CD4-positive, alpha-beta T cell treated with Interleukin-21 for 1 hour (primary cell): Measurements from ENCODE around the gene ZNF777.
"Not testable (repeated sequence)": the region's sequence is repeated elsewhere in the genome, so short reads cannot be mapped to it uniquely, and the experiment has no call there.

Experiments used
- DNase-seq: peaks from one replicate; pipeline ENCODE4 v3.0.0-alpha.2; 2020

The ZNF777 gene

DNA sequence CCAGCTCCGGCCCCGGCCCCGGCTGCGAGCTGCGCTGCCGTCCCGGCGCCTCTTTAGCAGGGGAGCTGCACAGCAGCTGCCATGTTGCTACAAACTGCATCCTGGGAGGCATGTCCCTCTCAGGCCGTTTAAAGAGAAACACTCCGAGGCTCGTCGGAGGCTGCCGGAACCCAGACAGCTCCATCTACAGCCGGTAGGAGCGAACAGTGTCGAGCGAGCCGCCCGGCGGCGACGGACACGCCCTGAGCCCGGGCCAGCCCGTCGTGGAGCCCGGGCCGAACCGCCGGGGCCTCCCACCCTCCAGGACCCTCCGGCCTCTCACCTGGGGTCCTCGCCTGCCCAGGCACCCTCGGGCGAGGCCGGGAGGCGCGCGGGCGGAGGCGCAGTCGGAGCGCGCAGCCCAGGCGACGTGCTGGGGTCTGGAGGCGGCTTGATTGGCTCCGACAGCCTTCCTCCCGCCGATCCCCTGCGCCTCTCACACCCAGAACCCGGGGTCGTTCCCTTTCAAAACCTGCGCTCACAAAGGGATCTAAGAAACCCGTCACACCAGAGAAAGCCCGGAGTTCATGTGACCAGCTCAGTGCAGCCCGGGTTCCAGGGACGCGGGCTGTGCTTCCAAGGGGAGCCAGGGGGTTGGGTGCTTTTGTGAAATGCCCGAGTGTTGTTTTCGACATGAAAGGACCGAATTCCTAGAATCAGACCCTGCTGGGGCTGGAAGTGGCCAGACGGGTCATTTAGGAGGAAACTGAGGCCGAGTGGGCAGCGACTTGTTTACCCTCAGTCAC is at the start of gene ZNF777:
TSS of gene ZNF777 (minus strand) at position 570 of the 785 bp plus-strand sequence. CDS start 5,040 bp downstream, outside the sequence.
- DNase-seq, result peak; percentile 87

DNA sequence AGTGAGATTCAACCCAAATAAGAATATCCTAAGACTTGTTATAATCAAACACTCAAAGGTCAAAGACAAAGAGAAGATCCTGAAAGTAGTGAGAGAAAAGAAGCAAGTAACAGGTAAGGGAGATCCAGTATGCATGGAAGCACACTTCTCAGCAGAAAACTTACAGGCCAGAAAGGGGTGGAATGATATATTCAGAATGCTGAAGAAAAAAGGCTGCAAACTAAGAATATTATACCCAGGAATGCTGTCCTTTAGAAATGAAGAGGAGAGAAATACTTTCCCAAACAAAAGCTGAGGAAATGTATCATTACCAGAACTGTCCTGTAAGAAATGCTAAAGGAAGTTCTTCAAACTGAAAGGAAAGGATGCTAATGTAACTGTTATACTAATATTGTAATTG is 49.4 kb upstream of the ZNF777 start:
- no peak for DNase-seq

DNA sequence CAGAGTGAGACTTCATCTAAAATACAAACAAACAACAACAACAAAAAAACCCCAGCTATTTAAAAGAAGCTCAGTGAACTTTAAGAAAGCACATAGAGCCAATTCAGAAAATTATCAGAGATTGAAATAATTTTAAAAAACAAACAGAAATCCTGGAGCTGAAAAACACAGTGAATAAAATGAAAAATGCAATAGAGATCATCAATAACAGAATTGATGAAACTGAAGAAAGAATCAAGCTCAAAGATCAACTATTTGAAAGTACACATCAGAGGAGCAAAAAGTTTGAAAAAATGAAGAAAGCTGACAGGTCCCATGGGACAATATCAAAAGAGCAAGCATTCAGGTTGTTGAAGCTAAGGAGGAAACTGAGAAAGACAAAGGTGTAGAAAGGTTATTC is 48.9 kb upstream of the ZNF777 start:
- no peak for DNase-seq

DNA sequence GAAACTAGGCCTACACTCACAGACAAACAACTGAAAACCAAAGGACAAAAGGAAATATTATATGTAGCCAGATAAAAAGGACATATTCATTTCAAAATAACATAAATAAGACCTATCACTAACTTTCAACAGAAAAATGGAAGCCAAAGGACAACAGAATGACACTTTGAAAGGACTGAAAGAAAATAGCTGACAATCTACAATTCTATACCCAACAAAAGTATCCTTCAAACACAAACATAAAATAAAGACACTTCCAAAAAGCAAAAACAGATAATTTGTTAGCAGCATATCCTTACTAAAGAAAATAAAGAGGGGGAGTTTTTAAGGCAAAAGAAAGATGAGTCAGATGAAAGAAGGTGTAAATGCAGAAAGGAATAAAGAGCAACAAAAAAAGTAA is 44.7 kb upstream of the ZNF777 start:
- DNase-seq, result no peak

DNA sequence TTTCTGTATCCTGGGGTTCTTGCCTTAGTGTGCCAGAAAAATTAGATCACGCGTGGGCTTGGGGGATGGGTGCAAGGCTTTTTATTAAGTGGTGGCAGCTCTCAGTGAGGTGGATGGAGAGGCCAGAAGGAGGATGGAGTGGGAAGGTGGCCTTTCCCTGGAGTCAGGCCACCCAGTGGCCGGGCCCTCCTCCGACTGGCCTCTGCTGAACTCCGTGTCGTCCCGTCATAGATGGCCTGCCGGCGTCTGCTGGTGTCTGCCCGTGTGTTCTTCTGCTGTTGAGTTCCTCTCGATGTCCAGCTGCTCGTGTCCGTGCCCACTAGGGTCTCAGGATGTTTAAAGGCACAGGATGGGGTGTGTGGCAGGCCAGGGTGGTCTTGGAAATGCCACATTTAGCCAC is 40.8 kb upstream of the ZNF777 start:
- no peak for DNase-seq

DNA sequence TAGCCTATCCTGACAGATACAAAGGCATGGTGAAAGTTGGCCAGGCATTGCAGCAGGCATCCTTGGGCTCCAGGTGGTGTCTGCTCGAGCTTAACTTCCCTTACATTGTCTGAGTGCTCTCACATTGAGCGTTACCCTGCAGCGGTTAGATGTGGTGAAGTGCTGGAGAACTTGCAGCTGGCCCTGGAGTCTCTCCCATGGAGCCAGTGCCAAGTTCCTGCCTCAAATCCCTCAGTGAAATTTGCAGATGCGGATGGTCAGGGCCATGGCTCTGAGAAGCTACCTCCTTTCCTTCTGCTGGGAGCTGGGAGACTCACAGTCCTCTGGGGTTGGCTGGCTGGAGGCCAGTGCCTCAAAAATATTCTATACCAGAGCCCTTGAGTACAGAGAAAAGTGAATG is 40.0 kb upstream of the ZNF777 start:
- no peak for DNase-seq

DNA sequence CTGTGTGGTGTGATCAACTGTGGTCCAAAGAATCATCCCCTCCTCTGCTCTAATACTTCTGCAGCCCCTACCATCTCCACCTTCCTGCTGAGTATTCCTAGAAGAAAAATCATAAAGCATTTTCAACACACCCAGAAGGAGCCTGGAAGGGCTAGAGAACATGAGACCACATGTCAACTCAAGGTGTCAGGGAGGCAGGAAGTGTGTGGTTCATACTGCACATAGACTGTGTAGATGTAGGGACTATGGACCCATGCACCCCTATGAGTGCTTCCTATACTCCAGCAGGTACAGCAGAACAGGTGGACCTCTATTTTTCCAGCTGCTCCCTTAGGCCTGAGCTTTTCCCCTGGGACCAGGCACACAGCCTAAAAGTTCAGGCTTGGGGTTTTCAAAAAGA is 39.3 kb upstream of the ZNF777 start:
- no peak for DNase-seq

DNA sequence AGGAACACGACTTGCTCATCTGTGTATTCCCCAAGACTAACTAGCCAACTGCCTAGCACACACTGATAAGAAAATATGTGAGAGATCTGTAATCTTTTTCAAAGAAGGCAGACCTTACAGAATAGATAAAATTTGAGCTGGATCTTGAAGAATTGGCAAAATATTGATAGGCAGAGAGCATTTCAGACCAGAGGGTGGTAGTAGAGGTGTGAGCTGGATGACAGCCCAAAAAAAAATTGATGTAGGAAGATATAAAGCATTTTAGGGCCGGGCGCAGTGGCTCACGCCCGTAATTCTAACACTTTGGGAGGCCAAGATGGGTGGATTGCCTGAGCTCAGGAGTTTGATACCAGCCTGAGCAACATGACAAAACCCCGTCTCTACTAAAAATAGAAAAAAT is 37.9 kb upstream of the ZNF777 start:
- no peak for DNase-seq

DNA sequence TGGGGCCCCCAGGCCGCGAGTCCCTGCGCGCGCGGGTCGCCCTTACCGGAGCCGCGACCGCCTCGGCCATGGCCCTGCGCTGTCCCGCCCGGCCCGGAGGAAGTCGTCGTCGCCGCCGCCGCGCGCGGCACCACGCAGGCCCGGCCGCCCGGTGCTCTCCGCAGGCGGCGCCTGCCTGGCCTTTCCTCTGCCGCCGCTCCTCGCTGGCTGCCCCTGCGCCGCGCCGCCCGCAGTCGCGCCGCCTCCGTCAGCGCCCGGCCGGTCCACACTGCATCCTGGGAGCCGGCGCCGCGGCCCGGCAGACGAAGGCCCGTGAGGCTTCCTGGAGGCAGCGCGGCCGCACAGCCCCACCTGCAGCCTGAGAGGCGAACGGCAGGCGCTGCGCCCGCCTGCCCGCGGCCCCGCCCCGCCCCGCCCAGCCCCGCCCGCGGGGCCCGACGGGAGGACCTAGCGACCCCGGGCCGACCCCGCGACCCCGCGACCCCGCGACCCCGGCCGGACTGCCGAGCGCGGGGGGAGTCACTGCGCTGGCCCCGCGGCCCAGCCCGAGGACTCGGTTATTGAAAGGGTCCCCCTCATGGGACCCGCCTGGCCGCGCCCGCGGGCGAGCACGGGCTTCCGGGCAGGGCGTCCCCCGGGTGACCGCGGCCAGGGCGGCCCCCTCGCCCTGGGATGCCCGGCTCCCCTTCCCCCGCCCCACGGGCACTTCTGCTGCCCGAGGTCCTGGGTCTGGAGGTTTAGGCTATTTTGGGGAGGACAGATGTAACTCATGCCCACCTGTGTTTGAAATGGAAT is 36.8 kb upstream of the ZNF777 start, which contains the start of gene ZNF746:
TSS of gene ZNF746 (minus strand) at position 343 of the 795 bp plus-strand sequence. CDS start at position 70, 273 bp downstream.
- DNase-seq, result peak; percentile 83

DNA sequence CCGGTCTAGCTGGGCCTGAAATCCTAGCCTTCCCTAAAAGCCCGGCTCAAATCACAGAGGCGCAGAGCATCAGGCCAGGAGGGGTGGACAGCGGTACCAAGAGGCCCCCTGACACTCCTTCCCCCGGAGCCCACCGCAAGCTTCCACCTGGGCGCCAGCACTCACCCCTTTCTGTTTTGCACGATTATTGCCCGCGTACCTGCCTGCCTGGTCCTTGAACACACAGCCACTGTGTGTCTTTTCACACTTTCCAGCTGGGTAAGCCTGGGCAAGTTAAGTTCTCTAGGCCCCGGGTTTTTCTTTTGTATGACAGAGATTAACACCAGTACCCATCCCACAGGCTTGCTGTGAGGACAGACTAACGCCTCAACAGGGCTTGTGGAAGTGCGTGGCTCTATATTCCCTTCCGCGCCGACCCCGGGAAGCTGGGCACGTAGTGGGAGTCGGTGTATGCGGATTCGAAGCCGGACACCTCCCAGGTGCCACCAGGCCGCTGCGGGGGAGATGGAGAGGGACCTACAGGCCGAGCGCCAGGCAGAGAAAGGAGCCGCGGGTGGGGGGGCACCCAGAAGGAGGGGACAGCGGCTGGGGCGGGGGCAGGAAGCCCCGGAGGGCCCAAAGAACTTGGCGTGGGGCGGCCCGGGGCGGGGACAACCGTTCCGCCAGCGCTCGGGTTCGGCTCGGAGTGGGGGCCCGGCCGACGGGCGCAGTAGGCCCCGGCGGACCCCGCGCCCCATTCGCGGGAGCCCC is 36.0 kb upstream of the ZNF777 start:
- DNase-seq, result peak; percentile 59

DNA sequence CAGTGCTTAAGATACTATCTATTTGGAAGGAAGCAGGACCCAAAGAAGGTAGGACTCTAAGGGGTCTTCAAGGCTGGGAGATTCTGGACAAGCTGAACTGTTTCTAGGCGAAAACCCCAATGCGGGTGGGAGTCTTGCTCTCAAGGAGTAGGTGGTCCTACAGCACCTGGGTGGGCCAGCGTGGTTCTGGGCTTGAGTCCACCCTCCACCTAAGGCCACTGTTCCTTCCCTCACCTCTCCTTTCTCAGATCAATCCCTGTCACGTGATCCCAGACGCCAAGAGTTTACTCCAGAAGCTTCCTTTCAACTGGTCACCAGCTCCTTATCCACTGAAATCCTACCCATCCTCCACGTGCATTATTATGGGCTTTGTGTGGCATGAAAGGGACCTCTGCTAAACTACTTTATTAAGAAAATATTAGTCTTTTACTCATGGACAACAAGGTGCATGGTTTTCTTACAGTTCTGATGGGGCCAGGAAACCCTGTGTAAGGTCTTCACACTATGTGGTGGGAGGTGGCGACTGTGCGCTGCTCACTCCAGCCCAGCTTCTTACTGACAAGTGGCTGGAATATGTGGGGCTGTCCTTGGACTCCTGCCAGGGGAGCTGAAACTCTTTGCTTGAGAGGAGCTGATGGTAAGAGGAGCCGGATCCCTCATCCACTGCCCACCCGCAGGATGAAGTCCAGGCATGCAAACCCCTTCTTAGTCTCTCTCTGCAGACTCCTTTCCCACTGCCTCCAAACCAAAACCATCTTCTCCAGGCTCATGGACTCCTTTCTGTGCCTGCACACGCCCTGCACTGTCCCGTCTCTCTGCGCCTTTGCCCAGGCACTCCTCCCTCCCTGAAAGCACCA is 35.2 kb upstream of the ZNF777 start:
- no peak for DNase-seq

DNA sequence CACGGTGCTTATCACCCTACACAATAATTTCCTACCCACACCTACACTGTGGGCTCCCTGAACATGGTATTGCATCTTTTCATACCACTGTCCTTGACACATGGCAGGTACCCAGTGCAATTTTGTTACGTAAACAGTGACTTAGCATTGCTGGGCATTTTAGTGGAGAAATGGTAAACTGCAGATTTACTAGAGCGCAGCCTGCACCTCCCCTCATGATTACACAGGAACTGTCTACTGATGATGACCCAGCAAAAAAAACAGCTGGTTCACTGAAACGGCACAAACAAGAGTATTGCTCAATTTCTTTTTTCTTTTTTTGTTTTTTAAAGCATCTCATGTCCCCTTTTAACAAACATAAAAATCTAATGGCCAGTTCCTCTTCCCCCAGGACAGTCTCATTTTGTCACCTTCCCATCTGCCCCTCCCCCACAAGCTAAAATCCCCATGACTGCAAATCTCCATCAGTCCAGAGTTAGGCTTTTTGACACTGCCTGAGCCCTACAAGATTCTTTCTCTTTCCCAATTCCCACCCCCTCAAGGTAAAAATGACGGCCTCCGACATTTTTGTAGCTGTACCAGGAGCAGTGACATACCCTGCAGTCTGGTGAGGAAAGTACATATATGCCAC is 34.0 kb upstream of the ZNF777 start:
- DNase-seq, result no peak

DNA sequence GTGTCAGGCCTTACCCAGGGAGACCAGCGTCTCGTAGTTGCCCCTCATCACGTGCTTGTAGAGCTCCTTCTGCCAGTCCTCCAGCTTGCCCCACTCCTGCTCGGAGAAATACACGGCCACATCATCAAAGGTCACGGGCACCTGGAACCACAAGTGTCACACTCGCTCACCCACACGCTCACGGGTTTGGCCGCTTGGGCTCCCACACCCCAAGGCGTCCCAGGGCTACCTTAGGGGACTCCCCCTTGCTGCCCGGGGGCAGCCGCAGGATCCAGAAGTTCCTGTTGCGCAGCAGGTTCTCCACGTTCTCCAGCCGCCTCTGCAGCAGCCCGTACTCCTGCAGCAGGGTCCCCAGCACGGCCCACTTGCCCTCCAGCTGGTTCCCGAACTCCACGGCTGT is 33.1 kb upstream of the ZNF777 start:
- DNase-seq, result not testable (repeated sequence)

DNA sequence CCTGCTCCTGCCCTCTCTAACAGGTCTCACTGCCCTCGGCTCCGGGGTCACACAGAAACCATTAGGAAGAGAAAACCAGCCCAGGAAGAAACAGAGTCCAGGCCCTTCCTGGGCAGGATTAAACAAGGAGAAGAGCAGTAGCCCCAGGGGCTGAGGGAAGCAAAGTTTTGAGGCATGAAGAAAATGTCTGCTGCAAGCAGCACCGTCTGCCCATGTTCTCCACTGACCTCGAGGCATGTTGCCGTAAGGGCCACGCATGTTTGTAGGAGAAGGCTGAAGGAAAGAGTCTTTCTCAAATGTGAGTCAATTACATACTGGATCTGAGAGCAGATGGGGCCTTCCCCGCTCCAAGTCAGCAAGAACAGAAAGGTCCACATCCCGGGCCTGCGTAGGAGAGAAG is 32.5 kb upstream of the ZNF777 start:
- DNase-seq, result no peak

DNA sequence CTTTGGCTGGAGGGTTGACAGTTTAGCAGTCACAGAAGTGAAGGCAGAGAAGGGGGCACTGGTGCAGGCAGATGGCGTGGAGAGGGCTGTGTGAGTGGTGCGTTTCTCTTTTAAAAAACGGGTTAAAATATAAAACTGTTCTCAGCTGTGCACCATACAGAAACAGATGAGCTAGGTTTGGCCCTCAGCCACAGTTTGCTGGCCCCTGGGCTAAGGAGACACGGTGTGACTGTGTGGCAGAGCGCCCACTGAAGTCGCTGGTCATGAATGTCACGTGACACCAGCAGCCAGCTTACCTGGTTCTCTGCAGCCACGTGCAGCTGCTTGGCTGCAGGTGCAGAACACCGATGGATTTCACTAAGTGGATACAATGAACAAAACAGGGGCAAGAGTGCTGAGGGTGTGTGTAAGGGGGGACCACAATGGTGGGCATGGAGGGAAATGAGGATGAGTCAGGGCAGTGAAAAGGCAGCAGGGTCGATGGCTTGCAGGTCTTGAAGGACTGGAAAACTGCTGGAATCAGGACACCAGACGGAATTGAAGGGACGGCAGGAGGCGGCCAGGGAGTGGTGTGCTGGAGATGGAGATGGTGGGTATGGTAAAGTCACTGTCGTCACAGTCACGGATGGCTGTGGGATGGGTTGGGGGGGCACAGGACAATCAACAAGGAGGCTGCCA is 29.4 kb upstream of the ZNF777 start:
- no peak for DNase-seq

DNA sequence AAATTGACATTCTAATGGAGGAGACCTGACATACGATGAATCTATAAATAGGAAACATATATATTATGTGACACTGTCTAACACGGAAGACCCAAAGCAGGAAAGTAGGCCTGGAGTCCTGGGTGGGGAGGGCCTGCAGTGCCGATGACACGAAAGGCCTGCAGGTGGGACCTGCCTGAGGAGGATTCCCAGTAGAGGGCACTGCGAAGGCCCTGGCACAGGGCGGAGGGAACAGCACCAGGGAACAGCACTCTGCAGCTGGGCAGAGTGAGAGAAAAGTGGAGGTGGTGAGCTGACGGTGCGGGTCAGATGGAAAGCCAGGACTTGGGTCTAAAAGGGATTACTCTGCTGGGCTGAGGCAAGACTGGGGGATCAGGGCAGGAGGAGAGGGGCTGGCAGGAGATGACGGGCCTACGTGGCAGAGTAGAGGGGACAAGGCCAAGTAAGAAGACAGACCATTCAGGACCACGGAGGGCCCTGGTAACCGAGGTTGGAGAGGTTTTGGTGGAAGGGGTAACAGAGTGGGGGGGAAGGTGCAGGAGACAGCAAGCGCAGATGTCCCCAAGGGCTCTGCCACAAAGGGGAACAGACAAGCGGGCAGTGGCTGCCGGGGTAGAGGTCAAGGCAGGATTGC is 28.6 kb upstream of the ZNF777 start:
- DNase-seq, result no peak

DNA sequence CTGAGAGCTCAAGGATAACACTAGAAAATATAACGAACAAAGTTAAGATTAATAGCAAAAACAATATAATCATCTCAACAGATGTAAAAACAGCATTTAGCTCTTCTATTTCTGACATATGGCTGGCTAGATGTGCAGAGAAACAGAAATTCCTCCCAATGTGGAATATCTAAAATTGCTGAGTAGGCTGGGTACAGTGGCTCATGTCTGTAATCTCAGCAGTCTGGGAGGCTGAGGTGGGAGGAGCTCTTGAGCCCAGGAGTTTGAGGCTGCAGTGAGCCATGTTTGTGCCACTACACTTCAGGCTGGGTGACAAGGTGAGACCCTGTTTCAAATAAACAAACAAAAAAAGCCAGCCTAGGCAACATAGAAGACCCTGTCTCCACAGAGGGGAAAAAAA is 18.7 kb upstream of the ZNF777 start:
- DNase-seq, result no peak

DNA sequence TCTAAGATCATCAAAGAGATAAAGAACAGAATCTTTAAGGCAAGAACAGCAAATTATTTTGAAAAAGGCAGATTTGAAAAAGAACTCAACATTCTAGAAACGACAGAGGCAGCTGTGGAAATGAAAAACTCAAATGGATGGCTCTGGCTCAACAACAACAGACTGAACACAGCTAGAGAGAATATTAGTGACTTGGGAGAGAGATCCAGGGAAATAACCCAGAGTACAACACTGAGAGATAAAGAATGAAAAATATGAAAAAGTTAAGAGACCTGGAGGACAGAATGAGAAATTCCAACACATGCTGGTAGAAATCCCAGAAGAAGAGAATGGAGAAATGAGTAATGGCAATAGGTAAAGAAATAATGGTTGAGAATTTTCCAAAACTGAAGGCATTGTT is 17.9 kb upstream of the ZNF777 start:
- no peak for DNase-seq

DNA sequence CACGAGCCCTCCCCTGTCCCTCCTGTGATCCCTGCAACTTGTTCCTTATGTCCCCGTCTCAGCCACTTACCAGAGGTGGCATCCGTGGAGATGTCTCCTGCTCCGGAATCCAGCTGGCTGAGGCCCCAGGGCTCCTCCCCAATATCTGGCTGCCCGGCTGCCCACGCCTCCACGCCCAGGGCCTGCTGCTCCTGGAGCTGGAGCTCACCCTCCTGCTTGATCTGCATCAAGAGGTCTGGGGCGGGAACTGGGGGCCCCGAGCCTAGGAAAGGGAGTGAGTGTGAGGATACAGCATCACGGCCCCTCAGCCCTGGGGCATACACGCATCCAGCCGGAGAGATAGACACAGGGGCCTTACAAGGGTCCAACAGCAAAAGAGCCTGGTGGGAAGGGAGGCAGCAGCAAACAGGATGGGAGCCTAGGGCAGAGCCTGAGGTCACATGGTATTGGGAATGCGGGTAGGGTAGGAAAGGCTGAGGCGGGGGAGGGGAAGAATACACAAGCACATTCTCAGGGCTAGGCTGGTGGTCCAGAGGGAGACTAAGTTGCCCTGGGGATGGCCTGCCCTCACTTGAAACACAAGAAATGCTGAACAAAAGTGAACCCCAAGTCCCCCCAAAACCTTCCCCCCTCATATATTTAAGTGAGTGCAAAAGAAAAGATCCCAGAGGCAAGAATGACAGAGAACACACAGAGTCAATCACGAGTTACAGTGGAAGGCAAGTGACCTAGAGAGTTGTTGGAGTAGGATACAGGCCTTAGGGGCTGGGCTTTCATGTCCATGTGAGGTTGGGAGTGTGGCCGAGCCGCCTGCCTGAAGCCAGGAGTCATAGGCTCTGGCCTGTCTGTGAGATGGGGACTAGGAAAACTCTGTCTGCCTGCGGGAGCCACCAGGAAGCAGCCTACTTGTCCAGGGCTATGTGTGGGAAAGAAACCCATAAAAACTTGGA is 16.9 kb upstream of the ZNF777 start:
- no peak for DNase-seq

DNA sequence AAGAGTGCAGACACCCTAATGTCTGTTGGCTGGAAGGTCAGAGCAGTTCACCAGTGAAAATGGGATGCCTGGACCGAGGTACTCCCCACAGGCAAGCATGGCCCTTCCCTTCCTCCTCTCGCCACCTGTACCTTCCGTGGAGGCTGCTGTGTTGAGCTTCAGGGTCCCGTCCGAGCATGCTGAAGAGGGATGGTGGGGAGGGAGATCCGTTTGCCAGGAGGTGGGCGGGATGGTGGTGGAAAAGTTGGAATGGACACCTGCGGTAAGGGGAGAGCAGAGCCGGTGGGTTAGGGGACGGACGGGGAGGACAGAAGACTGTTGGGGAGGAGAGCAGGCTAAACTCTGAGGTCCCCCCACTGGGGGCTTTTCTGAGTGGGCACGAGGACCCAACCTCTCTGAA is 15.9 kb upstream of the ZNF777 start:
- DNase-seq, result no peak
